ENCODE data around the gene FBXL3.

DNA sequence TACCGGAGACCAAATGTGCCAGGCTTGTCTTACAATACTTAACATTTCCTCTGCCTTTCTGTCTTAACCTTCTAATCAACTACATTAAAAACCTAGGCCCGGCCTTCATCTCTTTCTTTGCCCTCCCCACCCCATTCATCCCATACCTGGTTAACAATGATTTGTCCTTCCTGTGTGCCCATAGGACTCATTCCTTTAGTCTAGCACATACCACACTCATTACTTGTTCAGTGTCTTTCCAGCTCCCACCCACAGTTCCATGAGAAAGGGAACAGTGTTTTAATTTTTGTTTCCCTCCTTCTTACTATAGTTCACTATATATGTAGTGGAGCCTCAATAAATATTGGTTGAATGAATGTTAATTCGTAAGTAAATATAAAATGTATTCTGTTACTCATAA, 32.7 kb downstream of the FBXL3 start:
- TF ChIP-seq, protein P1, sequence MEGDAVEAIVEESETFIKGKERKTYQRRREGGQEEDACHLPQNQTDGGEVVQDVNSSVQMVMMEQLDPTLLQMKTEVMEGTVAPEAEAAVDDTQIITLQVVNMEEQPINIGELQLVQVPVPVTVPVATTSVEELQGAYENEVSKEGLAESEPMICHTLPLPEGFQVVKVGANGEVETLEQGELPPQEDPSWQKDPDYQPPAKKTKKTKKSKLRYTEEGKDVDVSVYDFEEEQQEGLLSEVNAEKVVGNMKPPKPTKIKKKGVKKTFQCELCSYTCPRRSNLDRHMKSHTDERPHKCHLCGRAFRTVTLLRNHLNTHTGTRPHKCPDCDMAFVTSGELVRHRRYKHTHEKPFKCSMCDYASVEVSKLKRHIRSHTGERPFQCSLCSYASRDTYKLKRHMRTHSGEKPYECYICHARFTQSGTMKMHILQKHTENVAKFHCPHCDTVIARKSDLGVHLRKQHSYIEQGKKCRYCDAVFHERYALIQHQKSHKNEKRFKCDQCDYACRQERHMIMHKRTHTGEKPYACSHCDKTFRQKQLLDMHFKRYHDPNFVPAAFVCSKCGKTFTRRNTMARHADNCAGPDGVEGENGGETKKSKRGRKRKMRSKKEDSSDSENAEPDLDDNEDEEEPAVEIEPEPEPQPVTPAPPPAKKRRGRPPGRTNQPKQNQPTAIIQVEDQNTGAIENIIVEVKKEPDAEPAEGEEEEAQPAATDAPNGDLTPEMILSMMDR (CRISPR knock-in tag; IDR thresholded peaks at IDR 0.05), result no peak
- TF ChIP-seq, protein P2, sequence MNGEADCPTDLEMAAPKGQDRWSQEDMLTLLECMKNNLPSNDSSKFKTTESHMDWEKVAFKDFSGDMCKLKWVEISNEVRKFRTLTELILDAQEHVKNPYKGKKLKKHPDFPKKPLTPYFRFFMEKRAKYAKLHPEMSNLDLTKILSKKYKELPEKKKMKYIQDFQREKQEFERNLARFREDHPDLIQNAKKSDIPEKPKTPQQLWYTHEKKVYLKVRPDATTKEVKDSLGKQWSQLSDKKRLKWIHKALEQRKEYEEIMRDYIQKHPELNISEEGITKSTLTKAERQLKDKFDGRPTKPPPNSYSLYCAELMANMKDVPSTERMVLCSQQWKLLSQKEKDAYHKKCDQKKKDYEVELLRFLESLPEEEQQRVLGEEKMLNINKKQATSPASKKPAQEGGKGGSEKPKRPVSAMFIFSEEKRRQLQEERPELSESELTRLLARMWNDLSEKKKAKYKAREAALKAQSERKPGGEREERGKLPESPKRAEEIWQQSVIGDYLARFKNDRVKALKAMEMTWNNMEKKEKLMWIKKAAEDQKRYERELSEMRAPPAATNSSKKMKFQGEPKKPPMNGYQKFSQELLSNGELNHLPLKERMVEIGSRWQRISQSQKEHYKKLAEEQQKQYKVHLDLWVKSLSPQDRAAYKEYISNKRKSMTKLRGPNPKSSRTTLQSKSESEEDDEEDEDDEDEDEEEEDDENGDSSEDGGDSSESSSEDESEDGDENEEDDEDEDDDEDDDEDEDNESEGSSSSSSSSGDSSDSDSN (CRISPR knock-in tag; IDR thresholded peaks at IDR 0.05), result no peak
- TF ChIP-seq POLR2G (IDR thresholded peaks at IDR 0.05; ENCODE audit: low read depth, low read length), result no peak
- no peak for TF ChIP-seq TSC22D2 (CRISPR knock-in tag; IDR thresholded peaks at IDR 0.05; ENCODE audit: borderline replicate concordance)
- TF ChIP-seq TARDBP (CRISPR knock-in tag; IDR thresholded peaks at IDR 0.05), result no peak
- TF ChIP-seq, protein P3, sequence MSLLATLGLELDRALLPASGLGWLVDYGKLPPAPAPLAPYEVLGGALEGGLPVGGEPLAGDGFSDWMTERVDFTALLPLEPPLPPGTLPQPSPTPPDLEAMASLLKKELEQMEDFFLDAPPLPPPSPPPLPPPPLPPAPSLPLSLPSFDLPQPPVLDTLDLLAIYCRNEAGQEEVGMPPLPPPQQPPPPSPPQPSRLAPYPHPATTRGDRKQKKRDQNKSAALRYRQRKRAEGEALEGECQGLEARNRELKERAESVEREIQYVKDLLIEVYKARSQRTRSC (CRISPR knock-in tag; IDR thresholded peaks at IDR 0.05; ENCODE audit: low read depth), result no peak
- no peak for TF ChIP-seq ZSCAN12 (CRISPR knock-in tag; IDR thresholded peaks at IDR 0.05)
- no peak for TF ChIP-seq ZNF337 (CRISPR knock-in tag; IDR thresholded peaks at IDR 0.05; ENCODE audit: borderline replicate concordance, low read depth)
- no peak for TF ChIP-seq EZH2 (conservative IDR thresholded peaks at IDR 0.05; ENCODE audit: low read depth, low read length)
- TF ChIP-seq MTF1 (CRISPR knock-in tag; IDR thresholded peaks at IDR 0.05), result no peak
- no peak for TF ChIP-seq PRDM15 (CRISPR knock-in tag; IDR thresholded peaks at IDR 0.05)
- TF ChIP-seq DBP (CRISPR knock-in tag; IDR thresholded peaks at IDR 0.05; ENCODE audit: not compliant biosample characterization), result no peak
- no peak for TF ChIP-seq HINFP (CRISPR knock-in tag; IDR thresholded peaks at IDR 0.05; ENCODE audit: low read depth)
- no peak for TF ChIP-seq FOXM1 (CRISPR knock-in tag; IDR thresholded peaks at IDR 0.05)

All from HepG2 (cell line).